HG03521 (cell line): ENCODE measurements around the gene UQCRHL.

Experiments used
- ATAC-seq: cut with Tn5 transposase; IDR thresholded peaks from one replicate; pipeline ENCODE4 v1.9.1; 2021; ENCODE audit warnings: mild to moderate bottlenecking, moderate library complexity; ENCODE audit not compliant: unreplicated experiment

Gene UQCRHL

DNA sequence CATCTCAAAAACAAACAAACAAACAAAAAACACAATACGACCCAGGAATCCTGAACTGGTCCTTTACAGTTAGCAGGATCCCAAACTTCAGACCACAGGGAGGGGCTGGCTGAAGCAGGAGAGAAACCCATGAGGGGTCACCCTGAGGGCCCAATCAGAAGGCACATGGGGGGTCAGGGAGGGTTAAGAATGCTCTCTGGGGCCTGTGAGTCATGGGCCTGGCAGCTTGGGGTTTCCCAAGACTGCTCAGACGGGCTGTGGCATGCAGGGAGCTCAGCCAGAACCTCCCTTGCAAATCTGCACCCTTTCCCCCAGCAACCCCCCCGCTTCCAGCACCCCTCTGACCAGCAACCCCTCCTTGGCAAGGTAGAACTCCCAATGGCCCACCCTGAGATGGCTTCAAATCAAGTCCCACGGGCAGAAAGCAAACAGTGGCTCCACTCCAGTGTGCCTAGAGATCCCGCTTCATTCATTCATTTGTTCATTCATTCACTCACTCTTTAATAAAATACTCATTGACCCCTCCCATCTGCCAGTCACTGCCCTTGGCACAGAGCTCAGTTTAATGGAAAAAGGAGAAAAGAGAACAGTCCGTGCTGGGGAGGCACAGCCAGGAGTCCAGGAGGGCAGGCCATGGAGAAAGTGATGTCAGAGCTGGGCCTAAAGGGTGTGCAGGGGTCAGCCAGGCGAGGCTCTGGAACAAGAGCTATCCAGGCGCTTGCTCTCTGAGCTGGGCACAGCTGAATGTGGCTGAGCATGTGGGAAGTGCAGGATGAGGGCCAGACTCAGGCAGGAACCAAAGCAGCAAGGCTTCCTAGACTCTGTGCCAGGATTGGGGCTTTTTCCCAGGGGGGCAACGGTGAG lies 8.2 kb downstream of the UQCRHL start:
- no peak for ATAC-seq

DNA sequence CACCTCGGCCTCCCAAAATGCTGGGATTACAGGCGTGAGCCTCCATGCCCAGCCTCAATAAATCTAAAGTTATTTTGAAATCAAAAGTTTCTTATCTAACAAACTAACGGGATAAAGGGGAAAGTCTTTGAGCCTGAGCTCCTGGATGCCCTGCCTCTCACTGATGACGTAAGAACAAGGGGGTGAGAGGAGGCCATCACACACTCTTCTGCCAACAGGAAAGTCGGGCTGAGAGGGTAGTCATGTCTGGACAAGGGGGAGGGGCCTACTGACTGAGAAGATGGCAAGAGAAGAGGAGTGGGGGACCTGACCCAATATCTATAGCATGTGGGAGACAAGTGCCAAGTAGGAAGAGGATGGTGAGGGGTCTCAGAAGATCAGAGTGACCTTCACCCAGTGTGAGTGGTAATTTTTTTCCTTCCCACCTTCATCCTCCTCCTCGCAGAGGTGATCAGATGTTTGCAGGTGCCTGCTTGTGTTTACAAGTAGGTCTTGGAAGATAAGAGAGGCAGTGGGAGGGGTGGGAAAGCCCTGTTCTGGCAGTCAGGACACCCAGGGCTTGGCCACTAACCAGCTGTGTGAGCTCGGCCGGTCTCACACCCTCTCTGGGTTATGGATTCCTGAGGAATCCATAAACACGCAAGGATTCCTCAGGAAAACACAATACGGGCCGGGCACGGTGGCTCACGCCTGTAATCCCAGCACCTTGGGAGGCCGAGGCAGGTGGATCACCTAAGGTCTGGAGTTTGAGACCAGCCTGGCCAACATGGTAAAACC lies 9.6 kb downstream of the UQCRHL start:
- no peak for ATAC-seq

DNA sequence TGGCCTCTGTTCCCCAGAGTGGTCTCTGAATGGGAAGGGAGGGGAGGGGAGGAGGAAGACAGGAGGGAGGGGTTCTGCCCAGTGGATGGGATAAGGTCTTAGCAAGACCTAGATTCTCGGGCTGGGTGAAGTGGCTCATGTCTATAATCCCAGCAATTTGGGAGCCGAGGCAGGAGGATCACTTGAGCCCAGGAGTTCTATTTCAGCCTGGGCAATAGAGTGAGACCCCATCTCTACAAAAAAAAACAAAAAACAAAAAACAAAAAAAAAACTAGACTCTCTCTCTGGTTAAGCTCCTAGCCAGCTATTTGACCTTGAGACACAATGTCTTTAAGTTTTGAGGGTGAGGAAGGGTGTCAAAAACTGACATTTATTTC lies 11.4 kb downstream of the UQCRHL start:
- no peak for ATAC-seq

DNA sequence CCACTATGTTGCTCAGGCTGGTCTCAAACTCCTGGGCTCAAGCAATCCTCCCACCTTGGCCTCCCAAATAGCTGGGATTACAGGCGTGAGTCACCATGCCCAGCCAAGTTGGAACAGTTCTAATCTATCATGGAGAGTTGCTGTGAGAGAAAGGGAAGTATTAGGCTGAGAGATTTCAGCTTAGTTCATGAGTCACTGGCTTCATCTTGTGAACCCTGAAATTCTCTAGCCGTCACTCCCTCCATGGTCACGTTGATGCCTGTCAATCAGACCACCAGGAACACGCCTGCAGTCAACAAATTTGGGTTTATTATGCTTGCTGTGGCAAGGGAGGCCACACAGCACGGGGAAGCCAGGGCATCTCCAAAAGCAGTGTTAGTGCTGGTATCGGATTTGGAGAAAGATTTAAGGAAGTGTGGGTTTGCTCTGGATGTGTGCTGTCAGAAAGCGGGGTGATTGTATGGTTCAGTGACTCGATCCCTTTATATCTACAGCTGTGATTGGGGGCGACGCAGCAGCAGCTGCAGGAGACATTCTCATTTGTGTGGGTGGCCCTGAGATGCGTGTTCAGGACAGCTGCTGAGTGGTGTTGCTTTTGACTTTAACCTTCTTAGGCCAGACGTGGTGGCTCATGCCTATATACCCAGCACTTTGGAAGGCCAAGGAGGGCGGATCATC lies 18.7 kb downstream of the UQCRHL start:
- no peak for ATAC-seq

DNA sequence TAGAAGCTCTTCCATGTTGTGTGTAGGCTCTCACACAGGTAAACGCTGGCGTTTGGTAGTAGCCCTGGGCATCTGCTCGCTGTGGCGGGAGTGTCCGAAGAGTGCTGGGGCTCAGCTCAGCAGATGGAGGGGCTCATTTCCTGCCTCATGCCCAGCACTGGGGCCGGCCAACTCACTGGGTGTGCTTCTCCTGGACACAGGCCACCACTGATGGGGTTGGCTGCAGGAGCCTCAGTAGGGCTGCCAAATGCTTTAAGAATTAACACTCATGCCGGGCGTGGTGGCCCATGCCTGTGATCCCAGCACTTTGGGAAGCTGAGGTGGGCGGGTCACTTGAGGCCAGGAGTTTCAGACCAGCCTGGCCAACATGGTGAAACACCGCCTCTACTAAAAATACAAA lies 20.9 kb downstream of the UQCRHL start:
- ATAC-seq = no peak

DNA sequence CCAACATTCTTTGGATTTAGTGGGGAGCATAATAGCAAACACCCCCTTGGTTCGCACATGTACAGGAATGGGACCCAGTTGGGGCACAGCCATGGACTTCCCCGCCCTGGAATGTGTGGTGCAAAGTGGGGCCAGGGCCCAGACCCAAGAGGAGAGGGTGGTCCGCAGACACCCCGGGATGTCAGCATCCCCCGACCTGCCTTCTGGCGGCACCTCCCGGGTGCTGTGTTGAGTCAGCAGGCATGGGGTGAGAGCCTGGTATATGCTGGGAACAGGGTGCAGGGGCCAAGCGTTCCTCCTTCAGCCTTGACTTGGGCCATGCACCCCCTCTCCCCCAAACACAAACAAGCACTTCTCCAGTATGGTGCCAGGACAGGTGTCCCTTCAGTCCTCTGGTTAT lies 21.8 kb downstream of the UQCRHL start:
- ATAC-seq = no peak

DNA sequence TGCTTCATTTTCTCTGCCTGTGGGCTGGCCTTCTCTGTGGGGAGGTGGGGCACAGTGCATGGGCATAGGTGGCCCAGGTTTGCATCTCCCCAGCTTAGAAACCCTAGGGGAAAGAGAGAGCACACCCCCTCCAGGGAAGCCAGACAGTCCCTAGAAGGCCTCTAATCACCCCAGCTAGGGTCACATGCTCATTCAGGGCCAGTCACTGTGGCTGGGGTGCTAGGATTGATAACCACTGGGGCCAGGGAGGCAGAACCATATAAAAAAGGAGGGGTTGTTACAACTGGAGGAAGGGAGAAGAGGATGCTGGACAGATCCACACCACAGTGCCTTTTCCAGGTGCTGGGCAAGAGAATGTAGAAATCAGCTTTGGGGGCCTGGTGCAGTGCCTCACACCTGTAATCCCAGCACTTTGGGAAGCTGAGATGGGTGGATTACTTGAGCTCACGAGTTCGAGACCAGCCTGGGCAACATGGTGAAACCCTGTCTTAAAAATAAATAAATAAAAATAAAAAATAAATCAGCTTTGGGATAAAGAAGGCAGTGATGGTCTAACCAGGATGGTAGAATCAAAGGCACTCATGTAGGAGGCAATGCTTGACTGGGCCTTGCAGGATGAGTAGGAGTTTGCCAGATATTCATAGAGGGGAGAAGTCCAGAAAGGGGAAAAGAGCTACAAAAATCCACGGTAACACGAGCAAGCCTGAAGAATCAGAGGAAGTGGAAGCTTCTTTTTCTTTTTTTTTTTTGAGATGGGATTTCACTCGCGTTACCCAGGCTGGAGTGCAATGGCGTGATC lies 29.3 kb downstream of the UQCRHL start:
- no peak for ATAC-seq

DNA sequence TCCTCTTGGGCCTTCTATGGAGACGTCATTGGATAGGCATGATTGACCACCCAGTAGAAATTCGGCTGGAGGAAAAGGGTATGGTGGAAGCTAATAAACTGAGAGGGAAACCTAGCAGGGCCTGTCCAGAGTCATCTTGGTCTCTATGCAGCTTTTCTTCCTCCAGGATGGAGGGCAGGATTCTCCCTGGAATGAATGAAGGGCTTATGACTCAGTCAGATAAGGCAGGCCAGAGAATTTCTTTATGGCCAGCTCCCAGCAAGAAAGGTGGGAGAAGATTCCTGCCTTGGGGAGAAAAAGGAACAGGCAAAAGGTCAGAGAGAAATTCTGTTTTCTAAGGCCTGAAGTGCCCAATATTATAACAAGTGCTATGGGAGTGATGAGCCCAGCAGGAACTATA lies 31.7 kb downstream of the UQCRHL start:
- no peak for ATAC-seq

DNA sequence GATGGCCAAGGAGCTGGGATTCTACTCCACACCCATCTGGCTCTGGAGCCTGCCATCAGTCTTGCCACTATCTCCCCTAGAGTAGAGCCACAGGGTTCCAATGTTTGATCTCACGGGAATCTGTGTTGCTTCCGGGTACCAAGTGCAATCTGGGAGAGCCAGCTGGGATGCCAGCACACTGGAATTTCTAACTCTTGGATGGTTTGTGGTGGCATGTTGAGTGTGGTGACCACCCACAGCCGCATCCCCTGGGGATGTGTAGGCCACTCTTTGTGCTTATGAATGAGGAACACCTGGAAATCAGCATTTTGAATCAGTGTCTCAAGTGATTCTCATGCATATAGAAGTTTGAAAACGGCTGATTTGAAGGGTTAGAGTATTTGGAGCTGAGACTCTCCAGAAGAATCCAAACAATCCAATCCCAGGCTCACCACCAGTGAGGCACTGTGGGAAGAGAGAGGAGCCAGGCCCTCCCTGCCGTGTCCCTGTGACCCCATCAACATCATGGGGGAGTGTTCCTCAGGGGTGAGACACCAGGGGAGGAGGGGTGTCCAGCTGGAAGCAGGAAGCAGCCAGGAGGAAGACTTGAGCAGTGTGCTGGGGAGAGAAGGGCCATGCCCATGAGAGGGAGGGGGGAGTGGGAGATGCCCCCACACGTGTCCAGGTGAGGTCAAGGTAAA lies 35.5 kb downstream of the UQCRHL start:
- no peak for ATAC-seq

DNA sequence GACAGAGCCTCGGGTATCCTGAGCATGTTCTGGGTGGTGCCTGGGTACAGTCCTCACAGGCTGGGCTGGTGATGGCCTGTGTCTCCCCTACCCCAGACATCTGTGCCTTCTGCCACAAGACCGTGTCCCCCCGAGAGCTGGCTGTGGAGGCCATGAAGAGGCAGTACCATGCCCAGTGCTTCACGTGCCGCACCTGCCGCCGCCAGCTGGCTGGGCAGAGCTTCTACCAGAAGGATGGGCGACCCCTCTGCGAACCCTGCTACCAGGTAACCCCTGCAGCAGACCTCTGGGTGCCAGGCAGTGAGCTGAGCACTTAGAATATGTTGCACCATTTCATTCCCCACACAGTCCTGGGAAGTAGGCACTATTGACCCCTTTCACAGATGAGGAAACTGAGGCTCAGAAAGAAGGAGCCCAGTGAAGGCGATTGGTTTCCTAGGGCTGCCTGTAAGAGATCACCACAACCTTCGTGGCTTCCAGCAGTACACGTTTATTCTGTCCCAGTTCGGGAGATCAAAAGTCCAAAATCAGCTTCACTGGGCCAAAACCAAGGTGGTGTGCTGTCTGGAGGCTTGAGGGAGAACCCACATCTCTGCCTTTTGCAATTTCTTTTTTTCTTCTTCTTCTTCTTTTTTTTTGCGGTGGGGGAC lies 37.0 kb downstream of the UQCRHL start:
- ATAC-seq = no peak

DNA sequence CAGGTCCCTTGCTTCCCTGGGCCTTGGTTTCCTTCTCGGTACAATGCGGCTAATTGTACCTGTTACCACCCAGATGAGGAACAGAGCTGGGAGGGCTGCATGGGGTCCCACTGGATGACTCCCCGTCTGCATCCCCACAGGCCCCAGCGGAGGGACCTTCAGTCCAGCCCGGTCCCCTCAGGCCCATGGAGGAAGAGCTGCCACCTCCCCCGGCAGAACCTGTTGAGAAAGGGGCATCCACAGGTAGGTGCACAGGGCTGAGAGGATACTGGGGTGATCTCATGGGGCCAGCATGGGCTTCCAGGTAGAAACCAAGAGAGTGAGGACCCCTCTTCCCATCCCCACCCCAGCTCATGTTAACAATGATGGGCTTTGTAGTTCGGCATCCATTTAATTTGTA lies 39.1 kb downstream of the UQCRHL start:
- ATAC-seq = no peak

DNA sequence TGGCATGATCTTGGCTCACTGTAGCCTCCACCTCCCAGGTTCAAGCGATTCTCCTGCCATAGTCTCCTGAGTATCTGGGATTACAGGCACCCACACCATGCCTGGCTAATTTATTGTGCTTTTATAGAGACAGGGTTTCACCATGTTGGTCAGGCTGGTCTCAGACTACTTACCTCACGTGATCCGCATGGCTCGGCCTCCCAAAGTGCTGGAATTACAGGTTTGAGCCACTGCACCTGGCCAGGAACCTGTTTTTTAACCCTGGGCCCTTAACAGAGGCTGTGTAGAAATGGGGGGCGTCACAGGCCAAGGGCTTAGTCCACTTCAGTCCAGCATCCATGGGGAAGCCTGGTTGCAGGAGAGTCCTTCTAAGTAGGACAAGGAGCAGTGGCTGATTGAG lies 39.5 kb downstream of the UQCRHL start:
- no peak for ATAC-seq

DNA sequence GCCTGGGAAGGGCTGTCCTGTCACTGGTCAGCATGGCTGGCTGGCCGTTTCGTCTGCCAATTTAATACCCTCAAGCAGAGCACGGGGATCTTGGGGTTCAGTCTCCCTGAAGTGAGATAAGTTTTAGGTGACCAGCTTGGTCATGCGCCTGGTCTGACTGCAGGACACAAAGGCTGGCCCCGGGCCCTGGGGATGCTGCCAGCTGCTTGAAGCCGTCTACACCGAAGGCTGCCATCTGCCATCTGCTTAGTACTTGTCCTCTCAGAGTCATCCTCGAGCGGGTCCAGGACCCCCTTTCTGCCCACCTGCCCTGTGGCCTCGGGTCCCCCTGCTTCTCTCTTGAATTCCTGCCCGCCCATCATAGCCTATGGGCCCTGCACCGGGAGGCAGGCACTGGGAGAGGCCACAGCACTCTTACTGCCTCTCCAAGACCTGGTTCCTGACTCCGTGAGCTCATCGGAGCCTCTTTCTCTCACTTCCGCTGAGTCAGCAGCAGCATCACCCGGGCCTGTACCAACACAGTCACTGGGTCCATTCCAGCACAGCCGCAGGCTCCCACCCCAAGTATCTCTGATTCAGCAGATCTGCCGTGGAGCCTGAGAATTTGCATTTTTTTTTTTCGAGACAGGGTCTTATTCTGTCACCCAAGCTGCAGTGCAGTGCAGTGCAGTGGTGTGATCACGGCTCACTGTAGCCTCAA lies 41.8 kb downstream of the UQCRHL start:
- ATAC-seq = no peak

DNA sequence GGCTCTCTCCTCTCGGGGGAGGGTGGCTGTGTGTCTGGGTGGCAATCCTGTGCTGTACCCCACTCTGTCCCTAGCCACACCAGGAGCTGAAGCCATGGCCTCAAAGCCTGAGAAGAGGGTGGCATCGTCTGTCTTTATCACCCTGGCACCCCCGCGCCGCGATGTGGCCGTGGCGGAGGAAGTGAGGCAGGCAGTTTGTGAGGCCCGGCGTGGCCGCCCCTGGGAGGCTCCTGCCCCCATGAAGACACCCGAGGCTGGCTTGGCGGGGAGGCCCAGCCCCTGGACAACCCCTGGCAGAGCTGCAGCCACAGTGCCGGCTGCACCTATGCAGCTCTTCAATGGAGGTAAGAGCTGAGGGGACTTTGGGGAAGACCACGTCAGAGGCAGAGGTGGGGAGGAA lies 42.6 kb downstream of the UQCRHL start:
- no peak for ATAC-seq

DNA sequence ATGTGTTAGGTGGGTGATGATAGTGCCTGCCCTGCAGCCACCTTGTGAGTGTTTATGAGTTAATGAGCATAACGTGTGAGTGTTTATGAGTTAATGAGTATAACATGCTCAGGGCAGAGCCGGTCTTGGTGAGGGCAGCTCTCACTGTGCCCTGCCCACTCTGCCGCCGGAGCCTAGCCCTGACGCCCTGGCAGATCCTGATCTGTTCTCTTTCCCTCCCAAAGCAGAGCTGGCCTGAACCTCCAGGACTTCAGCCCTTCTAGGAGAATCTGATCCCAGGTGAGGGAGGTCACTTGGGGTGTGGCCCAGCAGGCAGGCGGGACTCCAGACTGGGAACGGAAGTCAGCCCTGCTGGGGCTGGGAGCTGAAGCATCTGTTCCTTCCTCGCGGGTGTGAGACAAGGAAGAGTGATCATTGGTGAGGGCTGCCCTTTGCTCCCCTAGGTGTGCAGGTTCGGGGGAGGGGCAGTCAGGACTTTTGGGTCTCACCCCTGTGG lies 43.1 kb downstream of the UQCRHL start:
- no peak for ATAC-seq

DNA sequence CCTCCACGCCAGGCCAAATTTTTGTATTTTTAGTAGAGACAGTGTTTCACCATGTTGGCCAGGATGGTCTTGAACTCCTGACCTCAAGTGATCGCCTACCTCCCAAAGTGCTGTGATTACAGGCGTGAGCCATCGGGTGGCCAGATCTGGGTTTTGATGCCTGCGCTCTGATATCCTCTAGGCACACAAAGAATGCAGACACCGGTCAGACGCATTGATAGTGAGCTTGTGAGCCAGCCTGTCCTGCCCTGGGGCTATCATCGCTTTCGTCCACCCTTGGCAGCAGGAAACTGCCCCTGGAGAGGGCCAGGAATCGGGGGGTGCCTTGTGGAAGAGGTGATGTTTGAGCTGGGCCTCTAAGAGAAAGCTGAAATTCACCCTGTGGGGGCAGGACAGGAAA lies 44.9 kb downstream of the UQCRHL start:
- ATAC-seq = no peak

DNA sequence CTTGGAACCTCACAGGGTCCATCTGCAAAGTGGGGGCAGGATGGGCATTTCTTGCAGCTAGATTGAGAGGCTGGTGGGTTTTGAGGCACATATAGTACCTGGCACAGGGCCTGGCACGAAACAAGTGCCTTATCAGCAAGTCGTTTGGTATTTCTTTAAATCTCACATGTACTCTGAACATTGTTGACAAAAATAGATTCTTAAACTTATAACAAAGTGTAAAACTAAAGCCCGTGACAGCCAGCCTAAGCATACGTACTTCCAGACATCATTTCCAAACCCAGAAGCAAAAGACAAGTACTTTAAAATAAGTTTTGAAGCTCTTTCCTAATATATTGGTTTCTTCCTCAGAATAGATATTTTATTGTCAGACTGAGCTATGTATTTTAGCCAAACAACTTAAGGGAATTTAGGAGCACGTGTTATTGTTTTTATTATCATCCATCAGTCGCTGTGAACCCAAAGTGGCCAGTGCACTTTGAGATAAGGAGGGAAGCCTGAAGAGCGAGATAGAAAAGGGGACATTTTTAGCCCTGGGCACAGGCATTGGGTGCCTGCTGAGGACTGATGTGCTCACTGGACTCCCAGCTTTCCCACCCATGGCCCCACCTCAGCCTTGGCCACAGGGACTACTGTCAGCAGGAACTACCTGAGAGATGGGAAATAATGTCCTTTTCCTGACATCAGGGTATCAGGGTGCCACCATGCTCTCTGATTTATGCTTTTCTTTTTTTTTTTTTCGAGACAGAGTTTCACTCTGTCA lies 45.9 kb downstream of the UQCRHL start:
- ATAC-seq = no peak

DNA sequence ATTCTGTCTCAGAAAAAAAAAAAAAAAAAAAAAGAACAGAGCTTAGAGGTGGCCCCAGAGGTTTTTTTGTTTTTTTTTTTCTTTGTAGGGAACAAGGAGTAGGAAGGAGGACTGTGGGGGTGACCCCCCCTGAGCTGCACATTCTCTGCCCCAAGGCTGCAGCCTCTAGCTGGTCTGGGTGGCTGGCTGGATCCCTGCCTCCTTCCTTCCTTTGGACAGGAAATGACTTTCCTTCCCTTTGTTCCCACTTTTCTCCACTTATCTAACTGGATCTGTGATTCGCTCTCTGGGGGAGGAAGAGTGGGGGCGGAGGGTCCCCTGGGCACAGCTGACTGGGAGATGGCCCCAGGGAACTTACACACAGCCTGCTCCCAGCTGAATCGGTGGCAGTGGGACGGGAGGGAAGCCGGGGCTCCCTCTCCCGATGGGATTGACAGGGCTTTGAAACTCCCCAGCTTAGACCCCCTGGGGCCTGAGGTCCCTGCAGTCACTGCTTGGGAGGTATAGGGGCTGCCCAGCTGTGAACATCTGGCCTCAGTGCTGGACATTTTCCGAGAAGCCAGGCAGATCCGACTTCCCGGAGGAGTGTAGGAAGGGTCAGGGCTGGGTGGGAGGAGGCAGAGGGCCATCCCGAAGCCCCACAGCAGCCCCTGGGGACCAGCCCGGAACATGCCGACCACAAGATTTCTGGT lies 46.8 kb downstream of the UQCRHL start:
- no peak for ATAC-seq
